Esophagus squamous epithelium (tissue), 4 donors: ENCODE results near the gene ASIC1.

Experiments
- CTCF ChIP-seq, 6 experiments: fragments of 450-650 bp in 4 of 6; fragments of 200-600 bp in 2 of 6; sonication (generic) in 2 of 6; IDR thresholded peaks; one replicate each; pipeline ENCODE4 v1.5.1; 2016 to 2019; ENCODE audit warnings: antibody characterized with exemption in 6 of 6, mild to moderate bottlenecking in 4 of 6, moderate library complexity in 4 of 6
- POLR2A ChIP-seq, 4 donors: fragments of 450-650 bp; IDR thresholded peaks; one replicate each; pipeline ENCODE4 v1.6.1; 2017; ENCODE audit warnings: antibody characterized with exemption in 4 of 4, mild to moderate bottlenecking in 4 of 4, moderate library complexity in 3 of 4

DNA sequence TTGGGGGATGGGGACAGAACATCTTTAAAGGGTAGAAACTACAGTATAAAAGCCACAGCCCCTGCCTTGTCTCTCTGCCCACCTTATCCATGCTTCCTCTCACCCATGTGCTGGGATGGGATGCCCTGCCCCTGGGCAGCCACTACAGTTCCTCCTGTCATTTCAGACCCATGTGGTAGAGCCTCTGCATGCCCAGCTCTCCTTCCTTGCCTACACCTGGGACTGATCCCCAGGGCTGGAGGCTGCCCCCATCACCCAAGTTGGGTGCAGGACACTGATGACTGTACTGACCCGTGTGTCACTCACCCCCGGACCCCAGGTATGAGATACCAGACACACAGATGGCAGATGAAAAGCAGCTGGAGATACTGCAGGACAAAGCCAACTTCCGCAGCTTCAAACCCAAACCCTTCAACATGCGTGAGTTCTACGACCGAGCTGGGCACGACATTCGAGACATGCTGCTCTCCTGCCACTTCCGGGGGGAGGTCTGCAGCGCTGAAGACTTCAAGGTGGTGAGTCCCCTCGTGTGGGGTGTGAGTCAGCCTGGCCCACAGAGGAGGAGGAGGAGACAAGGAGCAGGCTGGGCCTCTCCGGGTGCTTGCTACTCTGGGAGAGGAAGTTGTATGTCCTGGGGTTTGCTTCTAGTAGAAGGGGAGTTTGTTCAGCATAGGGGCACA, 2.2 kb downstream of the ASIC1 start:
- TF ChIP-seq POLR2A (IDR thresholded peaks at IDR 0.05) (no peak), CTCF (IDR thresholded peaks at IDR 0.05) (no peak)
